WTC11 (cell line): ENCODE results near the gene PPP1R12A. TPM values are rescaled to one million over a fixed set of nuclear protein-coding genes. Genes with fewer than 3 reads are reported as not detected.
A peak's percentile ranks its signal among the peaks of the same experiment; 100 is the strongest.

Experiments used
- ATAC-seq: fragments of 200-7000 bp; cut with Tn5 transposase; 2 replicates; pipeline ENCODE4 v1.10.0; 2021; ENCODE audit warnings: mild to moderate bottlenecking, moderate library complexity
- CTCF ChIA-PET: fragments of 300-600 bp; sonication (Branson Sonifier 250); formaldehyde crosslinking; loops from one replicate; lab custom pipeline; 2021; ENCODE audit warnings: antibody characterized with exemption; lab: Charles Lee
- POLR2A ChIA-PET: fragments of 350-600 bp; sonication (Branson Sonifier 250); formaldehyde crosslinking; loops from one replicate; lab custom pipeline; 2021; ENCODE audit warnings: antibody characterized with exemption; lab: Charles Lee
- DNase-seq: peaks from one replicate; pipeline ENCODE4 v3.0.0; 2021; ENCODE audit warnings: low spot score
- H3K27ac Mint-ChIP-seq: 2 replicates; pipeline ENCODE4 v1.8.0; 2021; ENCODE audit warnings: mixed read lengths
- H3K27me3 Mint-ChIP-seq: 2 replicates; pipeline ENCODE4 v1.8.0; 2021; ENCODE audit warnings: low read depth, mild to moderate bottlenecking, moderate library complexity, mixed read lengths
- H3K36me3 Mint-ChIP-seq: 2 replicates; pipeline ENCODE4 v1.8.0; 2021; ENCODE audit warnings: mixed read lengths
- H3K4me1 Mint-ChIP-seq: 2 replicates; pipeline ENCODE4 v1.8.0; 2022; ENCODE audit warnings: mixed read lengths
- H3K4me3 Mint-ChIP-seq: 2 replicates; pipeline ENCODE4 v1.8.0; 2021; ENCODE audit warnings: mild to moderate bottlenecking, moderate library complexity, mixed read lengths
- H3K9me3 Mint-ChIP-seq: 2 replicates; pipeline ENCODE4 v1.8.0; 2021; ENCODE audit warnings: mixed read lengths
- ATF2 ChIP-seq: sonication (generic); formaldehyde crosslinking; IDR thresholded peaks from 2 replicates; pipeline ENCODE4 v1.8.1; 2022; ENCODE audit warnings: low read depth, missing genetic modification reagents, borderline replicate concordance
- ATF6 ChIP-seq: sonication (generic); formaldehyde crosslinking; IDR thresholded peaks from 2 replicates; pipeline ENCODE4 v1.8.1; 2023; ENCODE audit warnings: mild to moderate bottlenecking, missing genetic modification reagents
- ELF4 ChIP-seq: sonication (generic); formaldehyde crosslinking; IDR thresholded peaks from 2 replicates; pipeline ENCODE4 v1.8.1; 2022; ENCODE audit warnings: low read depth, mild to moderate bottlenecking, moderate library complexity, missing genetic modification reagents
- EMX1 ChIP-seq: fragments of 250-450 bp; sonication (Bioruptor Pico); IDR thresholded peaks from 2 replicates; pipeline ENCODE4 v1.8.0; 2021; ENCODE audit warnings: mild to moderate bottlenecking
- FOXK1 ChIP-seq: sonication (generic); formaldehyde crosslinking; IDR thresholded peaks from 2 replicates; pipeline ENCODE4 v1.8.0; 2022; ENCODE audit warnings: mild to moderate bottlenecking, moderate library complexity, missing genetic modification reagents
- FOXP4 ChIP-seq: sonication (generic); formaldehyde crosslinking; IDR thresholded peaks from 2 replicates; pipeline ENCODE4 v1.8.0; 2022; ENCODE audit warnings: mild to moderate bottlenecking, missing genetic modification reagents
- HMGXB4 ChIP-seq: sonication (generic); formaldehyde crosslinking; IDR thresholded peaks from 2 replicates; pipeline ENCODE4 v1.8.1; 2023; ENCODE audit warnings: mild to moderate bottlenecking, moderate library complexity, missing genetic modification reagents
- KAT7 ChIP-seq: sonication (generic); formaldehyde crosslinking; IDR thresholded peaks from 2 replicates; pipeline ENCODE4 v1.8.1; 2023; ENCODE audit warnings: missing genetic modification reagents, mild to moderate bottlenecking, borderline replicate concordance
- NFATC4 ChIP-seq: fragments of 250-450 bp; sonication (Bioruptor Pico); IDR thresholded peaks from 2 replicates; pipeline ENCODE4 v1.9.0; 2021; ENCODE audit warnings: mild to moderate bottlenecking
- NFE2L1 ChIP-seq: sonication (generic); formaldehyde crosslinking; IDR thresholded peaks from 2 replicates; pipeline ENCODE4 v1.8.1; 2023; ENCODE audit warnings: missing genetic modification reagents
- NFYB ChIP-seq: sonication (generic); formaldehyde crosslinking; conservative IDR thresholded peaks from 2 replicates; pipeline ENCODE4 v1.8.0; 2022; ENCODE audit warnings: low read depth, missing genetic modification reagents
- OVOL2 ChIP-seq: fragments of 250-450 bp; sonication (Bioruptor Pico); IDR thresholded peaks from 2 replicates; pipeline ENCODE4 v1.9.0; 2021; ENCODE audit warnings: mild to moderate bottlenecking, borderline replicate concordance
- ZNF138 ChIP-seq: sonication (generic); formaldehyde crosslinking; conservative IDR thresholded peaks from 2 replicates; pipeline ENCODE4 v1.8.1; 2022; ENCODE audit warnings: mild to moderate bottlenecking, moderate library complexity, missing genetic modification reagents
- ZNF232 ChIP-seq: sonication (generic); formaldehyde crosslinking; IDR thresholded peaks from 2 replicates; pipeline ENCODE4 v1.8.0; 2022; ENCODE audit warnings: mild to moderate bottlenecking, missing genetic modification reagents
- ZNF317 ChIP-seq: sonication (generic); formaldehyde crosslinking; IDR thresholded peaks from 2 replicates; pipeline ENCODE4 v1.8.1; 2023; ENCODE audit warnings: low read depth, mild to moderate bottlenecking, moderate library complexity, missing genetic modification reagents, borderline replicate concordance
- ZNF532 ChIP-seq: fragments of 250-450 bp; sonication (Bioruptor Pico); IDR thresholded peaks from 2 replicates; pipeline ENCODE4 v1.9.0; 2021; ENCODE audit warnings: mild to moderate bottlenecking, borderline replicate concordance
- ZNF671 ChIP-seq: fragments of 250-450 bp; sonication (Bioruptor Pico); IDR thresholded peaks from 2 replicates; pipeline ENCODE4 v1.8.0; 2021; ENCODE audit warnings: mild to moderate bottlenecking
- total RNA-seq: library from RNA; stranded (reverse); gene quantifications from 3 replicates; pipeline ENCODE4 v1.2.3, GENCODE V29; 2021

Gene PPP1R12A
- total RNA-seq, 1 experiment from 2014 or later: 83.8 TPM

- peaks cover 13% of the 10 kb centered on the region for H3K36me3 Mint-ChIP-seq
- no peak for TF ChIP-seq HMGXB4 (CRISPR knock-in tag)
- TF ChIP-seq NFATC4 (CRISPR knock-in tag): no peak
- no peak for TF ChIP-seq ZNF671 (CRISPR knock-in tag)
- TF ChIP-seq FOXK1 (CRISPR knock-in tag): no peak
- TF ChIP-seq ELF4: no peak
- no peak for TF ChIP-seq NFYB
- TF ChIP-seq OVOL2 (CRISPR knock-in tag): no peak
- no peak for TF ChIP-seq ZNF232
- TF ChIP-seq ATF2 (CRISPR knock-in tag): no peak
- TF ChIP-seq KAT7: no peak
- TF ChIP-seq ZNF317 (CRISPR knock-in tag): no peak
- TF ChIP-seq NFE2L1 (CRISPR knock-in tag): no peak
- TF ChIP-seq EMX1 (CRISPR knock-in tag): no peak
- no peak for TF ChIP-seq ZNF532 (CRISPR knock-in tag)
- TF ChIP-seq FOXP4 (CRISPR knock-in tag): no peak
- no peak for TF ChIP-seq ZNF138 (CRISPR knock-in tag)
- TF ChIP-seq ATF6 (CRISPR knock-in tag): no peak
- no peak for ATAC-seq
- peak overlapping the region; percentile 87 for H3K27ac Mint-ChIP-seq
- CTCF ChIA-PET: no interaction called here
- DNase-seq: no peak
- no peaks in the 10 kb centered on the region for H3K27me3 Mint-ChIP-seq
- POLR2A ChIA-PET: no interaction called here
- H3K4me1 Mint-ChIP-seq: peaks cover 41% of the 10 kb centered on the region
- H3K4me3 Mint-ChIP-seq: no peak overlapping the region
- peaks cover 10% of the 10 kb centered on the region for H3K9me3 Mint-ChIP-seq
Measured at GRCh38 chr12:79850610-79851299, 84.1 kb downstream of the PPP1R12A start.
